Measurements from ENCODE around the gene B4GALT5. TPM values are rescaled to one million over a fixed set of nuclear protein-coding genes. Genes with fewer than 3 reads are reported as not detected.

Gene B4GALT5
- total RNA-seq, 3 donors from 2014 or later, result 52.4 to 65.1 (median 60.2) TPM

DNA sequence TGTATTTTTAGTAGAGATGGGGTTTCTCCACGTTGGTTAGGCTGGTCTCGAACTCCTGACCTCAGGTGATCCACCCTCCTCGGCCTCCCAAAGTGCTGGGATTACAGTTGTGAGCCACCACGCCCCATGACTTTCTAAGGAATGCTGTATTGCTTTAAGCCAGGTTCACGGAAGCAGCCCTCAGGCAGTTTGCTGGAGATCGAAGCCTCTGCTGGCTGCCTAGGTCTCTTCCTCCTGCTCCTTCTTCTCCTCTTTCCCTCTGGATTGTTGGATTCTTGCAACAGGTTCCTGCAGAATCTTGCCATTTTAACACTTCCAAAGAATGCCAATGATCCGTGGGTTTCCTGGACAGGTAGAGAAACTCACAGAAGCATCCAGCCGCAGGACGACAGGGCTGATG lies 29.3 kb upstream of the B4GALT5 start:
- TF ChIP-seq, protein P1, sequence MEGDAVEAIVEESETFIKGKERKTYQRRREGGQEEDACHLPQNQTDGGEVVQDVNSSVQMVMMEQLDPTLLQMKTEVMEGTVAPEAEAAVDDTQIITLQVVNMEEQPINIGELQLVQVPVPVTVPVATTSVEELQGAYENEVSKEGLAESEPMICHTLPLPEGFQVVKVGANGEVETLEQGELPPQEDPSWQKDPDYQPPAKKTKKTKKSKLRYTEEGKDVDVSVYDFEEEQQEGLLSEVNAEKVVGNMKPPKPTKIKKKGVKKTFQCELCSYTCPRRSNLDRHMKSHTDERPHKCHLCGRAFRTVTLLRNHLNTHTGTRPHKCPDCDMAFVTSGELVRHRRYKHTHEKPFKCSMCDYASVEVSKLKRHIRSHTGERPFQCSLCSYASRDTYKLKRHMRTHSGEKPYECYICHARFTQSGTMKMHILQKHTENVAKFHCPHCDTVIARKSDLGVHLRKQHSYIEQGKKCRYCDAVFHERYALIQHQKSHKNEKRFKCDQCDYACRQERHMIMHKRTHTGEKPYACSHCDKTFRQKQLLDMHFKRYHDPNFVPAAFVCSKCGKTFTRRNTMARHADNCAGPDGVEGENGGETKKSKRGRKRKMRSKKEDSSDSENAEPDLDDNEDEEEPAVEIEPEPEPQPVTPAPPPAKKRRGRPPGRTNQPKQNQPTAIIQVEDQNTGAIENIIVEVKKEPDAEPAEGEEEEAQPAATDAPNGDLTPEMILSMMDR (IDR thresholded peaks at IDR 0.05), result no peak
- intact Hi-C loops (cut with DNase I, micrococcal nuclease), result no loop called here
- ATAC-seq (peak; percentile 54), DNase-seq (peak in 1 of 3 donors; percentile 24)
- Histone ChIP-seq H3K9me3 (no peaks in the 10 kb centered on the region), H3K4me1 (ENCODE audit: low read depth) (no peaks in the 10 kb centered on the region), H3K36me3 (ENCODE audit: low read depth) (no peaks in the 10 kb centered on the region), H3K4me3 (no peak overlapping the region)

DNA sequence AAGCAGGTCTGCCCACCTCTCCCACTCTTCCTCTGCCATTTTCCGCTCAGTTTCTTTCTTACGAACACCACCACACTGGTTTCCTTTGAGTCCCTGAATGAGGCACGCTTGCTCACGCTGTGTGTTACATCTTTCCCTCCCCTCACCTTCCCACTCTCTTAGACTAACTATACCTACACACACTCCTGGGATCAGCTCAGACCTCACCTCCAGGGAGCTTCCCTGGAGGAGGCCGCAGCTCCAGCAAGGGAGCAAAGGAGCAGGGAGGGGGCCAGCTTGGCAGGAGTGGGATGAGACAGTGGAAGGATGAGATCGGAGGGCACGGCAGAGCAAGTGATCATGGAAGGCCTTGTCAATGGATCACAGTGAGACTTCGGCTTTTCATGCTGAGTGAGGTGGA lies 28.3 kb upstream of the B4GALT5 start:
- no peak for DNase-seq
- Histone ChIP-seq H3K4me3 (no peak overlapping the region), H3K36me3 (ENCODE audit: low read depth) (no peaks in the 10 kb centered on the region), H3K9me3 (no peaks in the 10 kb centered on the region), H3K4me1 (ENCODE audit: low read depth) (no peaks in the 10 kb centered on the region)
- ATAC-seq, result no peak
- intact Hi-C loops (cut with DNase I, micrococcal nuclease), result no loop called here
- TF ChIP-seq, protein P1 (IDR thresholded peaks at IDR 0.05), result no peak

- intact Hi-C loops (cut with DNase I, micrococcal nuclease), result no loop called here
- no peak for ATAC-seq
- Histone ChIP-seq H3K4me3 (no peak overlapping the region), H3K36me3 (ENCODE audit: low read depth) (no peaks in the 10 kb centered on the region), H3K4me1 (ENCODE audit: low read depth) (no peaks in the 10 kb centered on the region), H3K9me3 (no peaks in the 10 kb centered on the region)
- TF ChIP-seq, protein P1 (IDR thresholded peaks at IDR 0.05), result no peak
- DNase-seq, result no peak
These were observed 27.1 kb upstream of the B4GALT5 start for GRCh38 chr20:49740807-49741206.

GRCh38 chr20:49739042-49739441 lies 25.4 kb upstream of the B4GALT5 start:
- Histone ChIP-seq H3K9me3 (no peaks in the 10 kb centered on the region), H3K4me3 (no peak overlapping the region), H3K36me3 (ENCODE audit: low read depth) (no peaks in the 10 kb centered on the region), H3K4me1 (ENCODE audit: low read depth) (no peaks in the 10 kb centered on the region)
- intact Hi-C loops (cut with DNase I, micrococcal nuclease), result no loop called here
- ATAC-seq, result no peak
- DNase-seq, result no peak
- TF ChIP-seq, protein P1 (IDR thresholded peaks at IDR 0.05), result no peak

DNA sequence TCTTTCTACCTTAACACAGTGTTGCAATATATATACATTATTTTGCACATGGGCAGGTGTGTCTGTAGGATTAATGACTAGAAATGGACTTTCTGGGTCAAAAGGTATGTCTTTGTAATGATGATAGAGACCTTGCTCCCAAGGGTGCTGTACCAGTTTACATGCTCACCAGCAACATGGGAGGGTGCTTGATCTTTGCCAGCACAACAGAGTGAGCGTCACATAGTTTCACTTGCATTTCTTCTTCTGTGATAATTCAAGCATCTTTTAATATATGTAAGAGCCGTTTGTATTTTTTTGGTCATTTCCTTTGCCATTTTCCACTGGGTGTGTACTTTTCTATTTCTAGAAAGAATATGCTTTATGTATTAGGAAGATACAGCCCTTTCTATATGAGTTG lies 23.6 kb upstream of the B4GALT5 start:
- Histone ChIP-seq H3K4me1 (ENCODE audit: low read depth) (no peaks in the 10 kb centered on the region), H3K9me3 (no peaks in the 10 kb centered on the region), H3K36me3 (ENCODE audit: low read depth) (no peaks in the 10 kb centered on the region), H3K4me3 (no peak overlapping the region)
- DNase-seq (no peak), ATAC-seq (no peak)
- TF ChIP-seq, protein P1 (IDR thresholded peaks at IDR 0.05), result no peak
- intact Hi-C loops (cut with DNase I, micrococcal nuclease), result no loop called here

GRCh38 chr20:49729780-49730179 lies 16.1 kb upstream of the B4GALT5 start:
- intact Hi-C loops (cut with DNase I, micrococcal nuclease), result no loop called here
- no peak for ATAC-seq
- Histone ChIP-seq H3K4me3 (no peak overlapping the region), H3K4me1 (ENCODE audit: low read depth) (peaks cover 1% of the 10 kb centered on the region), H3K9me3 (no peaks in the 10 kb centered on the region), H3K36me3 (ENCODE audit: low read depth) (no peaks in the 10 kb centered on the region)
- no peak for DNase-seq
- TF ChIP-seq, protein P1 (IDR thresholded peaks at IDR 0.05), result no peak

Measured in mucosa of descending colon (tissue), 3 donors.